EH (cell line): ENCODE measurements around the gene MLC1.
A peak's percentile ranks its signal among the peaks of the same experiment; 100 is the strongest.

Experiments used
- DNase-seq: peaks from one replicate; pipeline ENCODE4 v3.0.0-alpha.2; 2015; ENCODE audit warnings: low read depth

MLC1 gene

DNA sequence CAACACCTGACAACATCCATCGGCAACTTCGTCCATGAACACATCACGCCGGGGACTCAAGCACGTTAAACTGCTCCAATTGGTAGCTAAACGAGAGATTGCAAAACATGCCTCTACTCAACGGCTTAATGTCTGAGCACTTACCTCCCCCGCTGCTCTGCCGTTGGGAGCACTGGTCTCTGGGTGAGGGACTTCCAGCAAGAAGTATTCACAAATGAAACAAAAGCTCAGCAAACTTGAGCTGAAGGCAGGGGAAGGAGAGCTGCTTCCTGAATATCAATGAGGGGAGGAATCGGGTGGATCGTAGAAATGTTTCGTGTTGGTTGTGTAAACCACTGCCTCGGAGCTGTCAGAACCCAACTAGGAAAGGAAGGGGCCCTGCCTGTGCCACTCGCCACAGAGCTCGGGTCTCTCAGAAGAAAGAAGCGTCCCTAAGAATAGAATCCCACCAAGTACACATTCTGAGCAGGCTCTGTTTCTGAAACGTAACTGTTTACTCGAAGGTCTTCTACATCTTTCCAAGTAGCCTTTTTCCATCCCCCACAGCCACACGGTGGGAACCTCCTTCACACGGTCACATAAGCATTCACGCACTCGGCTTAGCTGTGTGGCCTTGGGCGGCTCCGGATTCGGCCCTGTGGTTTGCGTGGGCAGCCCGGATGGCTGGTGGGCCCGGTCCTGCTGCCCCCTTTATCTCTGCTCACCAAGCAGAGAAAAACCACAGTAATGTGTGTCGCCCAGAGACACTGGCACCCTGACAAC, at the start of gene MLC1:
TSS of gene MLC1 (minus strand) at position 216 of the 762 bp plus-strand sequence. CDS start 524 bp downstream, outside the sequence.
- peak; percentile 59 for DNase-seq

DNA sequence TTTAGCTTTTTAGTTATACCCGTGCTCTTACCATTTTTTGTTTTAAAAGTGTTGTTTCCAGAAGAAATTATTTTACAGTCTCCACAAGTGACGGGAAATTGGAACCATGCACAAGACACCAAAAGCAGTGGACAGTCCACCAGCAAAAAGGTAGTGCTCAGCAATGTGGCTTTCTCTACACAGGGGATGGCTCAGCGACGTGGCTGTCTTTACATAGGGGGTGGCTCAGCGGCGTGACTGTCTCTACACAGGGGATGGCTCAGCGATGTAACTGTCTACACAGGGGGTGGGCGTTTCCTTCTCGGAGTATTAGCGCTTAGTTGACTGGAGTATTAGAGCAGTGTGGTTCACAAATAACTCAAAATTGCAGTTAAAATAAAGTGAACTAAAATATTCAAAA, 49.3 kb upstream of the MLC1 start:
- no peak for DNase-seq

GRCh38 chr22:50131894-50132293, 46.7 kb upstream of the MLC1 start:
- no peak for DNase-seq

- DNase-seq: peak; percentile 53
Measured at GRCh38 chr22:50129121-50129736, 44.0 kb upstream of the MLC1 start.

DNA sequence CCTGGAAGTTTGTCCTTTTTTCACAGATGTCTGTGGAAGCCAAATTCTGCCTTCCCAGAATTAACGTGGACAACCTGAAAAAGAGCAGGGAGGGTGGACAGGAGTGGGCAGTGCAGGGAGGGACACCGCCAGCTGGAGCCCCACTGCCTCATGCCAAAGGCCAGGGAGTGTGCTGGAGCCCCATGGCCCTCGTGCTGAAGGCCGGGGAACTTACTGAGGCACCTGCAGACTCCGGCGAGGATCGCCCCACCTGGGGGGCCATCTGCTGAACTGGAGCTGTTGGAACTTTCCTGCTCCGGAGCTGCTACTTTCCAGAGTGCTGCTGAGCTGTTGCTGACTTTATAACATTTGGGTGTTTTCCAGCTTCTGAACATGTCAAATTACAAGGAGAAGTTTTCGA, 39.8 kb upstream of the MLC1 start:
- DNase-seq: no peak

GRCh38 chr22:50123119-50123518, 37.9 kb upstream of the MLC1 start:
- DNase-seq: no peak

- DNase-seq: no peak
Measured at GRCh38 chr22:50121202-50121740, 36.0 kb upstream of the MLC1 start.

GRCh38 chr22:50119768-50120251, 34.6 kb upstream of the MLC1 start:
- DNase-seq: no peak

- DNase-seq: no peak
Measured at GRCh38 chr22:50119169-50119767, 34.0 kb upstream of the MLC1 start.

- DNase-seq: peak; percentile 83
Measured at GRCh38 chr22:50118557-50119168, 33.4 kb upstream of the MLC1 start.

DNA sequence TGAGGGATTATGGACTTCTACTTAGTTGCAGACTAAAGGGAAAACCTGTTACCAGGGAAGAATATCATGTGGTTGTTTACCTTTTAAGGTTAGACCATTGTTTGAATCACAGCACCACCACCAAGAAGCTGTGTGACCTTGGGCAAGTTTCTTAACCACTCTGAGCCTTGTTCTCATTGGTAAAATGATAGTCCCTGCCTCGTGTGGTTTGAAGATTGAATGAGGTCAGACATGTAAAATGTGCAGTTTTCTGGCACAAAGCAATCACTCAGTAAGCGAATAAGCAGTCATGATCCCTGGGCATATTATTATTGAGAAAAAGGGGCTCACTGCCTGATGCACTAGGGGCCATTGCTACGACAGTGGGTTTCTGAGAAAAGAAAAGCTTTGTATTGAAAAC, 32.9 kb upstream of the MLC1 start:
- no peak for DNase-seq

DNA sequence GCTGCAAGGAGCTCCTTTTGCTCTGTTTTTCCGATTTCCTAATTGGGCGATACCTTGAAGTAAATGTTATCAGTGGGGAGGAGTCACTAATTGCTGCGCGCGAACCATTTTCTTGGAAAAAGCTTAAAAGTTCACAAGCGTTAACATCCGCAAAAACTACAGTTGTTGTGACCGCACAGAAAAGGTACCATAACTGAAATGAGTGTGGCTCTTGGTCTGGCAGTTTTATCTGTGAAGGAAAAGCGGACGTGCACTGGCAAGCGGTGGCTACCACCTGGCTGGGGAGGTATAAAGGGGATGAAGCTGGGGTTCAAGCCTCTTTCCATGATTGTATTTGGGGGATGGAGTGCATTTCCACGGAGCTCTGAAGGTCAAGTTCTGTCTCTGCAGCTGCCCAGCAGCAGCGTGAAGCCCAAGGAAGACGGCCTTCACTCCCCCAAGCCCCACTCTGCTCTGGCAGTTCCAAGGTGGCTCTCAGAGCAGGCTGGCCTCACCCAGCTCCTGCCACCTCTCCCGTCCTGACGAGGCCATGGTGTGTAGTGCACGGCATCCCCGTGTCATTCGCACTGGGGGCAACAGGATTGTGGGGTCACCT, 32.0 kb upstream of the MLC1 start:
- no peak for DNase-seq

DNA sequence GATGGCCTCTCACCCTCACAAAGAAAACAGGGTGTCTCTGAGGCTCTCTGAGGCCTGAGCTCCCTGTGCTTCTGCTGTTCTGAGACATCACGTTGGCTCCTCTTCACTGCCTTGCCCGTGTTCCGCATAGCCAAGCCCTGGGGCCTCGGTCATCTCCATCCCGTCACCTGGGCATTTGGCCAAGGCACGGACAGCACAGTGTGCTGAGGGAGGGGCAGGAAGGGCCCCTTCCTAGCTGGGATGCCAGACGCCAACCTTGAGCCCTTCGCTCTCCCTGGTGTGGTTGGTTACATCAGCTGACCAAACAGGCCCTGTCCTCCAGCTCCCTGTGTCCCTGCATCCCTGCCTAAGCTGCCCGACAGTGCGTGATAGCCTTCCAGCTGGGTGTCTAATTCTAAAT, 30.5 kb upstream of the MLC1 start:
- DNase-seq: peak; percentile 95

- DNase-seq: peak; percentile 88
Measured at GRCh38 chr22:50114221-50115021, 29.2 kb upstream of the MLC1 start.

- peak; percentile 76 for DNase-seq
Measured at GRCh38 chr22:50112151-50113118, 27.2 kb upstream of the MLC1 start.

GRCh38 chr22:50111056-50111455, 25.8 kb upstream of the MLC1 start:
- DNase-seq: no peak

DNA sequence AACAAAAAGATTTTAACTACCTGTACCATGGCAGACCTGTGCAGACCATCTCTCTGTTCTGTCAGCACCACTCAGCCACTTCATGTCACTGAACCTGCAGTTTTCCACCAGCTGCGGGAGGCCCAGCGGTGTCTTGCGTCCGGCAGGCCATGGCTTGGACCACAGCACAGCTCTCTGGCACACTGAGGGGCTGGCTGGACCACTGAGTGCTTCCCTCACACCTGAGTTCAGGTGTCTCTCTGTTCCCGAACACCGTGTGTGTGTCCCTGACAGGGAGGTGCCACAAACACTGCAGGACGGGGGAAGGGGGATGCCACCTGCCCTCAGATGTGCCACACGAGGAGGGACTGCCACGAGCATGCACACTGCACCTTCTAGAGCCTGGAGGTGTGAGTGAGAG, 22.3 kb upstream of the MLC1 start:
- DNase-seq: no peak

DNA sequence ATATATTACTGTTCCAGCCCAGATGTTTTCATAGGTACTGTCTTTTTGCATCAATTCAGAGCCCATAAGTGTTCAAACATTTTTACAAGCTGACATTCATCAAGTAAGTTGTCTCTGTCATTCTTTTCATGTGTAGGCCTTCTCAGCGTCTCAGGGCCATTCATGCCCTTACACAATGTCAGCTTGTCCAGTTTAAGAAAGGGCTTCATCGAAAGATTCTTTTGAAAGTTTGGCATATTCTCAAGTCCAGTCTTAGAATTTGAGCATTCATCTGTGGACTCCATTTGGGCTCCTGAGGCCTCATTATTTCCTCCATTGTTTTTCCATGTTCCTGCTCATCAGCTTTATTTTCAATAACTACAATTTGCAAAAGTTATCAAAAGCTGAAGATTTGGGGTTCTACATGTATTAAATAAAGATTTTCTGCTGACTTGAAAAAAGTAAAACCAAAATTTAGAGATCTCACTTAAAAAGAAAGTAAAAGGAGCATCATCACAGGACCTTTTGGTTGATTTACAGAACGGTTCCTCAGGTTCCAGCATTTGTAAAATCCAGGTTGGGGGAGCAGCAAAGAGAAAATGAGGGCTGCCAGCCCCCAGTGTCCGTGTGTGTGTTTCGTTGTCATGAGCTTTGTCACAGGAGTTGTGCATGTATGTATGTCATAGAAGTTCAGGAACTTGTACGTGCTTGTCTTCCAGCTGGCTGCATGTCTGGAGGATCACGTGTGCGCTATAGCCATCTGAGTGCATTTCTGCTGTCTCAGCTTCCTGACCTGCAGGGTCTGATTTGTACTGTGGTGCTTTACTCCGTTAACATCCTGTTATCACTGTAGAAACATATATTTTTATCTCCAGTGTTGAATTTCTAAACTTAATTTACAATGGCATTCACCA, 20.2 kb upstream of the MLC1 start:
- peak; percentile 46 for DNase-seq

DNA sequence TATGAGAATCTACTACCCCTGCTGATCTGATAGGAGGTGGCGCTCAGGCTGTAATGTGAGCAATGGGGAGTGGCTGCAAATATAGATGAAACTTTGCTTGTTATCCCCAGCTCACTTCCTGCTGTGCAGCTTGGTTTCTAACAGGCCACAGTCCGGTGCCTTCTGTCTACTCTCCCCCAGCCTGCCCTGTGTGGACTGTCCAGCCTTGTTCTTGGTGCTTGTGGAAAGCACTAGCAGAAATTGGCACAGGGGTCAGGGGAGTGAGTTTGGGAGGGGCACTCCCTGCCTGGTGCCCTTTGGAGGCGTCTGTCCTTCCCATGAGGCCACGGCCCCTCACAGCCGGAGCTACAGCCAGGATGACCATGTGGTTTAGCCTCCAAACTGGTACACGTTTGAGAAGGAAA, 18.9 kb upstream of the MLC1 start:
- no peak for DNase-seq
